GM18508 (cell line): Measurements from ENCODE around the gene TRAF3IP3.

ENCODE experiments used
- ATAC-seq: cut with Tn5 transposase; IDR thresholded peaks from one replicate; pipeline ENCODE4 v1.9.1; 2021; ENCODE audit warnings: moderate number of reproducible peaks; ENCODE audit not compliant: insufficient read depth, unreplicated experiment

The TRAF3IP3 gene

DNA sequence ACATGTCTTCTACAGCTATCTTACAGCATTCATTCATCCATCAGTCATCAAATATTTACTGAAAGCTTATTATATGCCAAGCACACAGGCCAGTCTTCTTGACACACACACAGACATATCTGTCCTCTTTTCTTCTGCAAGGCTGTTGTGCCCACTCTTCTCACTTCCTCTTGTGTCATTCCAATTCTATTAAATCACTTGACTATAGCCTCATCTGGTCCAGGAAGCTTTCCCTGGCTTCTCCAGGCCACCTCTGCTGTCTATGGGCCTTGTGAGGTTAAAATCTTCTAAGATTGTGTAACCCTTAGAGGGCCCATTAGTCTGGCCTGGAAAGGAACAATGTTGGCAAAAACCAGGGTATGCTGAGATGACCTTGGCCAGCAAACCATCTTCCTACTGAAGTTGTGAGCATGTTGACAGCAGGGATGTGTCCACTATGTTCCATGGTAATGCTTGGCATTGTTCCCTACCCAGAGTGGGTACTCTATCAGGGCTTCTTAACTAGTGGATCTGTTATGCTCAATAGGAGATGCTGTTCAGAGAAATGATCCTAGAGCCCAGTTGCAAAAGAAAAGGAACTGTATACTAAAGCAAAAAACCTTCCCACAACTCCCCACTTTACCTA is 5.3 kb downstream of the TRAF3IP3 start:
- no peak for ATAC-seq

DNA sequence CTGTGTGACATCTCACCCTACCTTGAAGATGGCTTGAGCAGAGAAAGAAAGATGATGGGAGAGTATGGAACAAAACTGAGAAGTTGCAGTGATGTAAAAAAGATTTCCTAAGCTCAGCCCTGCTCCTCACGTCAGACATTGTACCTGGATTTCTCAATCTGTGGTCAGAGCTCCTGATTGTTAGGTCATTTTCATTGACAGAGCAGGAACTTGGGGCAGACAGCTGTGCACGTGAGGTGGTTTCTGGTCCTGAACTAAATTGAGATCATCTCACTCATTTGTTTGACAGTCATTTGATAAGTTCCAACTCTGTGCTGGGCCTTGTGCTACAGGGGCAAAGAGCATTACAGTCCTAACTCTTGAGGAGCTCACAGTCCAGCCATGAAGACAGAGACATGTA is 10.2 kb downstream of the TRAF3IP3 start:
- no peak for ATAC-seq

DNA sequence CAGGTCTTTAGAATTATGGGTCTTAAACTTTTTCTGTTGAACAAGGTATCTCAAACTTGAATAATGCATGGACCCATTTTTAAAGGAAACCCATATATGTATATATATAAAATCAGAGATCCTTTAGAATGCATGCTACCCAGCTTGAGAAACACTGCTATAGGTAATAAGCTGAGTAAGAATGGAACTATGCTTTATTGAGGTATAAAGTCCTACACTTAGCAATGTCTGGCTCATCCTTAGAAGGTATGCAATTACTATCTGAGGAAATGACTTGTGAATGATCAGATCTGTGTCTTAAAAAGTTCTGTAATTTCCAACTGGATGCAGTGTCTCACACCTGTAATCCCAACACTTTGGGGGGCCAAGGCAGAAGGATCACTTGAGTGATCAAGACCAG is 11.2 kb downstream of the TRAF3IP3 start:
- ATAC-seq, result no peak

DNA sequence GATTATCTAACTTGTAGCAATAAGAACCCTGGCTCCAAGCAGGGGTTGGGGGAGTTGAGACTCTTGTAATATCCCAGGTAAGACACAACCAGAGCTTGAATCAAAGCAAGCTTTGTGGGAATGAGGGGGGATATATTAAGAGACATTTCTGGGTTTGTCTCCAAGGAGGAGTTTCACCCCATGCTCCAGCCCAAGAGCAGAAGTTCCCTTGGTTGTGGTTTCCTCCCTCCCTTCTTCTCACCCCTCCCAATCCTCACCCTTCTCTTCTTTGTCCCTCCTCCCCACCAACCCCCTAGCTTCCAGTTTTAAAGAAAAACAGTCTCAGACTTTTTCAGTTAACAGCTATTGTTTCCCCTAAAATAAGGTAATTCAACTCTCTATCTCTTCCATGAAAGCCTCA is 11.9 kb downstream of the TRAF3IP3 start:
- ATAC-seq, result no peak

DNA sequence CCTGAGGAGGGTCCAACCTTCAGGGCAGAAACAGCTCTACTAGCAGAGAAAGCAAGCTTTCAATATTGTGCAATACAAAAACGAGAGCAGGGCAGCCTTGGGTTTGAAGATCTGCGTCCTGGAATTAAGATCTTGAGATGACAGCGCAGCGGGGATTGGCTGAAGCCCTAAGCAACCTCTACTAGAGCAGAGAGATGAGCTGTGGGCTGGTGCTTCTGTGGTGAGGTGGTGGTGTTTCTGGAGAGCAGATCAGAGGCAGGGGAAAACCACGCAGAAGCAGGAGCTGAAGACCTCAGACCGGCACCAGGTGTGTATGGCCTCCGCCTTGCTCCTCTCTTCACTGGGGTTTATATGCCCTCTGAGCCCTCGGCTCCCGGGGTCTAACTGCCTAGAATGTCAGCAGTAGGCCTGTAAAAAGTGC is 12.5 kb downstream of the TRAF3IP3 start:
- ATAC-seq, result peak; percentile 70

DNA sequence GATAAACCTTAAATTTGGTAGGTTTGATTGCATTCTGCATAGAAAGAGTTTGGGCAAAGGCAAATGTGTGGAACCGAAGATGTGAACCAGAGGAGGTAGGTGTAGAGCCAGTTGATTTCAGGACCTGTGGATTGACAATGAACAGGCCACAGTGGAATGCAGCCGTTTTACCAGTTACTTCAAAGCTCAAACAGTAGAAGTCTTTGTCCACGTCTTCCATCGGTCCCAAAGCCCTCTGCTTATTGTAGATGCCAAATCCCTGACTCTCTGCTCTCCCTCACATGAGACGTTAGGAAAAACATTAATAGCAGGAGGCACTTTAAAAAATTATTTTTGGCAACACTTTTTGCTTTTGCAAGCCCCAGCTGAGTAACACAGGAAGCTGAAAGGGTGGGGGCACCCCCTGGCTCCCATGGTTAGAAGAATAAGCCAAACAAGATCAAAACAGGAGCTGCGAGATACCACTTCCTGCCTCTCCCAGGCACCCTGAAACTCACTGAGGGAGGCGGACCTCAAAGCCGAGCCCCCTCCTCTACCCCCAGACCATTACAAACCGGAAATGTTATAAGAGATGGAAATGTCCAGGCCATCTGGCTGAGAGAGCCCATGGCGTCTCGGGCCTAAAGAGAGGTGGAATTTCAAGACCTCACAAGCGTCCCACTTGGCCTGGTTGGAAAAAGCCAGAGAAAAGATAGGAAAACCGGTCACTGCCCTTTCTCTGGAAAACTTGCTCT is 13.5 kb downstream of the TRAF3IP3 start:
- peak; percentile 70 for ATAC-seq

DNA sequence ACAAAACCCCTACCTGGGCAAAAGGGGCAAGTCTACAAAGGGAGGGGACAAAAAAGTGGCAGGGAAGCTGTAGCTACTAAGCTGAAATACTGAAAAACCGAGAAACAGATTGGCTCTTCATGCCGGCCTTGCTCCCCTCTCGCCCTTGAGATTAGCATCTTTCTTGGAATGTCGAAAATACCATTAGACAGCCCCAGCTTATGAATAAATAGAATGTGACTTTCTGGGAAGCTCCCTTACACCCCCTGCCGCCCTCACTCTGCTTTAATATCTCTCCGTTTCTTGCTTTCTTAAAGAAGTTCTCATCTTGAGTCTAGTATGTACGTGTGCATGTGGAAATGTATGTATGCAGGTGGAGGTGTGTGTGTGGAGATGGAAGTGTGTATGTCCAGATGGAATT is 14.1 kb downstream of the TRAF3IP3 start:
- no peak for ATAC-seq

DNA sequence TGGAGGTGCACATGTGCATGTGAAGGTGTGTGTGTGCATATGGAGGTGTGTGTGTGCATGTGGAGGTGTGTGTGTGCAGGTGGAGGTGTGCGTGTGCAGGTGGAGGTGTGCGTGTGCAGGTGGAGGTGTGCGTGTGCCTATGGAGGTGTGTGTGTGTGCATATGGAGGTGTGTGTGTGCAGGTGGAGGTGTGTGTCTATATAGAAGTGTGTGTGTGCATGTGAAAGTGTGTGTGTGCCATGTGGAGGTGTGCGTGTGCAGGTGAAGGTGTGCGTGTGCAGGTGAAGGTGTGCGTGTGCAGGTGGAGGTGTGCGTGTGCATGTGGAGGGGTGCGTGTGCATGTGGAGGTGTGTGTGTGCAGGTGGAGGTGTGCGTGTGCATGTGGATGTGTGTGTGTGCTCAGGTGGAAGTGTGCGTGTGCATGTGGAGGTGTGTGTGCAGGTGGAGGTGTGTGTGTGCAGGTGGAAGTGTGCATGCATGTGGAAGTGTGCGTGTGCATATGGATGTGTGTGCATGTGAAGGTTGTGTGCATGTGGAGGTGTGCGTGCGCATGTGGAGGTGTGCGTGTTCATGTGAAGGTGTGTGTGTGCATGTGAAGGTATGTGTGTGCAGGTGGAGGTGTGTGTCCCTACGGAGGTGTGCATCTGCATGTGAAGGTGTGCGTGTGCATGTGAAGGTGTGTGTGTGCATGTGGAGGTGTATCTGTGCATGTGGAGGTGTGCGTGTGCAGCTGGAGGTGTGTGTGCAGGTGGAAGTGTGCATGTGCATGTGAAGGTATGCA is 15.0 kb downstream of the TRAF3IP3 start:
- no peak for ATAC-seq

DNA sequence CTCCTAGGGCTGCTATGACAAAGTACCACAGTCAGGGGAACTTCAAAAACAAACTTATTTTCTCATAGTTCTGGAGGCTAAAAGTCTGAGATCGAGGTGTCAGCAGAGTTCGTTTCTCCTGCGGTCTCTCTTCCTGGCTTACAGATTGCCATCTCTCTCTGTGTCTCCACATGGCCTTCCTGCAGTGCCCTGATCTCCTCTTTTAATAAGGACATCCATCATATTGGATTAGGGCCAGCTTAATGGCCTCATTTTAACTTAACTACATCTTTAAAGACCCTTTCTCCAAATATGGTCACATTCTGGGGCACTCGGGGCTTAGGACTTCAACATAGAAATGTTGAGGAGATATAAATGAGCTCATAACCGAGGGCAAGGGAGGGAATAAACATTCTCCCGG is 16.3 kb downstream of the TRAF3IP3 start:
- ATAC-seq, result no peak

DNA sequence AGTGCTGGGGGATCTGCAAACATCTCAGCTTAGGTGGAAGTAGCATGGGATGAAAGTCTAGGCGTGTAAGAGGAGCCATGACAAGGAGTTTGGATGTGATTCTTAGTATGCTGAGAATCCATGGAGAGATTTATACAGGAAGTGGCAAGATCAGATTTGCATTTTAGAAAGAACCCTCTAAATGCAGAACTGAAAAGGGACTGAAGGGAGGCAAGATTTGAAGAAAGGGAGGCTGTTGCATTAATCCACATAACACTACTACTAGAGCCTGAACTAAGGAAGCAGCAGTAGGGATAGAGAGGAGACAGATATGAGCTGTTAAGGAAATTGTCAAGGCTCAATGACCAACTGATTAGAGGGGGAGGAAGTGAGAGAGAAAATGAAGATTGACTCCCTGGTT is 18.7 kb downstream of the TRAF3IP3 start:
- ATAC-seq, result no peak

DNA sequence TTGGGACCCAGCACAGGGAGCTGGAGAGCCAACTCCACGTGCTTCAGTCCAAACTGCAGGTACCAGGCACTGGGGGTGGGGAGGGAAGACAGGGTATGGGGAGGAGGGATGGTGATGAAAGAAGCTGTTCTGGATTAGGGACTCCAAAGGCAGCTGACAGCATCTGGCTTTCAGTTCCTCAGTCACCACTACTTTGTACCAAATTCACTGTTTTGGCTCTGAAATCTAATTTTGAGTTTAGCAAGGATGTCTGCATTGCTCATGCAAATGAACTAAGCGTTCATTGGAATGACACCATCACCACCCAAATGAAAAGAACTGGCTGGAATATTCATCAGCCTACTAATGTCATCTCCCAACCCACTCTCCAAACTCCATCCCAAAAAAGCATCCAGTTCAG is 19.8 kb downstream of the TRAF3IP3 start:
- ATAC-seq, result no peak

DNA sequence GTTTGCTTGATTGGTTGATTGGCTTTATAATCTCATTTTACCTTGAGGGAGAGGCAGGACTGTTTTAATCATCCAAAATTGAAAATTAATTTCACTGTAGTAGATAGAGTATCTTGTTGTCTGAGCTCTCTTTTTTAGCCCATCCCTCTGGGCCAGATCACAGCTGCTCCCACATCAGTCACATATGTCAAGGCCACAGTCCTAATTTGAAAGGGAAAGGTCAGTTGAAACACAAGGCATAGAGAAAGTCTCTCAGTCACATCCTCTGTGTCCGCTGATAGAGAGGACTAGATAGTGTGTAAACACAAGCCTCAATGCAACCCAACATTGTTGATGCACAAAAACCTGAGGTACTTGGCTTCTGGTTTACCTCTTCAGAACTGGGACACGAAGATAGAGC is 21.7 kb downstream of the TRAF3IP3 start:
- ATAC-seq, result no peak

DNA sequence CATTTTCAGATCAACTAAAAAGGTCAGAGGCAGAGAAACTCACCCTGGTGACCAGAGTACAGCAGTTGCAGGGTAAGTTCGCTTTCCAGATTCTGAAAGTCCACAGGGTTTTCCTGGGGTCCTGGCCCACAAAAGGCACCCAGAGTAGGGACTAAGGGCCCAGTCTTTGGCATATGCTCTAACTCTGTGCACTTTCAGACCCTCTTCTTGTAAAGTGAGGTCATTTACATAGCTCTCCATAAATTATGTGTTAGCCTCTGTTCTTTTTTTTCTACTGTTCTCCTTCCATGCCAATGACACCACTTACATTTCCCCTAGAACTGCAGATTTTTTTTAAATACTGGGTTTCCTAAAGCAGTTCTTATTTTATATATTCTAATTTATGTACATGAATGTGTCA is 22.2 kb downstream of the TRAF3IP3 start:
- no peak for ATAC-seq

DNA sequence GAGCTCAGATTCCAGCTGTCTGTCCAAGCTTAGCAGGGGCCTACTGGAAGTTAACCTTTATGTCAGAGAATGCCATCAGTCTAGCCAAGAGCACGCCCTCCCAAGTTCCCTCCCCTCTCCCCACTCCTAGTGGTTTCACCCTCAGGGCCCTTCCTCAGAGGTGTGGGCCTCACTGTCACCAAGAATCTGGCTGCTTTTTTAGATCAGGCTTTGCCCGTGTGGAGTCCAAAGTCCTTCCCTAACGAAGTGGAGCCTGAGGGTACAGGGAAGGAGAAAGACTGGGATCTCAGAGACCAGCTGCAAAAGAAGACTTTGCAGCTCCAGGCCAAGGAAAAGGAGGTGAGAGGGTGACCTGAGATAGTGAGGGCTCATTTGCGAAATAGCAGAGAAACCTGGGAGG is 24.4 kb downstream of the TRAF3IP3 start:
- ATAC-seq, result no peak

DNA sequence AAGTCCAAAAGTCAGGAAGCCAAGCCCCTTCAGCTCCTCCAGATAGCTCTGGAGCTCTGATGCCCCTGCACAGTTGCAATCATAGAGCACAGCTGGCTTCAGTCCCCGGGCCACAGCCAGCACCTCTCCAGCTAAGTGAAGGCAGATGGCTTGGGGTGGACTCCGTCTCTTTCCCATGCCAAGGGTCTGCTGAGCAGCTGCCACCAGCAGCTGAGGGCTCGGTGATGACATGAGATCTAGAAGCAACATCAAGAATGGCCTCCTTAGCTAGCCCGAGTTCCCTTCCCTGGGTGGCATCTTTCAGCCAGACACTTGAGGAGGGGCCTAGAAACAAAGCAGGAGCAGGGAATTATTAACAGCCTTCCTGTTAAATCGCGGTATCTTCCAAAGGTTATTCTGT is 27.5 kb downstream of the TRAF3IP3 start:
- ATAC-seq, result no peak

DNA sequence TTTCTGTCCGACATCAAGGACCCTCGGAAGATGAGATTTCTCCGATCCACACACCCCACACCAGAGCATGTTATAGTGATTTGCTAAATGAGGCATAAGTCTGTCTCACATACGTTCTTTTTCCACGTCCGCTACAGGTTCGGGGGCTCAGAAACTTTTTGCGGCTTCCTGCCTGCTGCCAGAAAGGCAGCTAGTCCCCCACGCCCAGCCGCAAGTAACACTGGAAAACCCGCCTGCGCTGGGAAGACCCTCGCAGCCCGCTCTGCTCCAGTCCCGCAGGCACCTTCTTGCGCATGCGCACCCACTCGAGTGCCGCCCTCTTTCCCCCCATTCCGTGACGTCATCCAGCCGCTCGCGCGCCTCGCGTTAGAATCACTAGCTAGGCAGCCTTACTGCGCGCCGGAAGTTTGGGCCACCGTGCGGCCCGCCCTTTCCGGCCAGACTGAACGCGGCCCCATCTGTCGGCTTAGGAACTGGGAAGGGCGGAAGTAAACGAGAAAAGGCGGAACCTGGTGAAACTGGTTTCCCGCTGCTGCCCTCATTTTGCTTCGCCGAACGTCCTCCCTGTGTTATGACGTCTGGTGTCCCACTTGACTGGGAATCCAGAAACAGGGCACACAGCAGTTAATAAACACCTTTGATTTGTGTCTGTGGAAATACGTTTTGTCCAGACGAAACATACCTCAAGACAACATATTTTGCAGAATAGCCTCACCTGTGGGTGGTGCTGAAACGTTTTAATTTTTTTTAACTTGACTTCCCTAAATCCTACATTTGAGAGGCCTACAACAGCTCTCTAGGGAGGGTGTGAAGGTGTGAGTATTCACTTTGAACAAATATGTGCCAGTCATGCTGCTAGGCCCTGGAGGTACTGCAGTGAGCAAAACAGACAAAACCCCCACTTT is 28.7 kb downstream of the TRAF3IP3 start, which contains the start of gene C1orf74:
TSS of gene C1orf74 (minus strand) at position 295 of the 905 bp plus-strand sequence. CDS start 925 bp downstream, outside the sequence.
- ATAC-seq, result peak; percentile 88

DNA sequence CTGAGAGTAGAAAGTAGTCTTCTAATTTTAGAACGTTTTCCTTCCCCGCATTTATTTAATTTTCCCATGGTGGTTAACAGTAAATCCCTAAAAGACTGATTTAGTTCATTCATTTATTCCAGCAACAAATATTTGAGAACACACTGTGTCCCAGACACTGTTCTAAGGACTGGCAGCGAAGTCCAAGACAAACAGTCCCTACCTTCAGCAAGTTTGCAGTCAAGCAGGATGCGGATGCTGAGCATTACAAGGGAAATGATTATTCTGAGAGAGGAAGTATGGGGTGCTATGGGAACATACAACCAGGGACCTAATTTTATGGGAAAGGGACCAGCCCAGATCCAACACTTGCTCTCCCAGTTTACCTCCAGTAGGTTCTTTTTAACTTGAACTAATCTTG is 29.7 kb downstream of the TRAF3IP3 start:
- no peak for ATAC-seq

DNA sequence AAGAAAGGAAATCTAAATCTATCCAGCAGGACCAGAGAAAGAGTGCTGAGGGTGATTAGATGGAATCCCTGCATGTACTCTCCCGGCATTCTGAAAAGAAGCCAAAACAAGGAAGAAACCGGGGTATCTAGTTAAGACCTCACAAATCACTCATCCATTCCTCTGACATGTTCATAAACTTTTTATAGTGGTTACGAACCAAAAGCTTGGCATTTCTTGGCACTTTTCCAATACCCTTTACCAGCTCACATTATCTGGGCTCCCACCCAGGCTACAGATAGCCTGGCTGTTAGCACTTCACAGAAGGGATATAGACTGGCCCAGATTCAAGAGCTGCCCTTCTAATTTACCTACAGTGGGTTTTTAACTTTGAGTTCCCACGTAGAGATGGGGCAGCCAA is 30.3 kb downstream of the TRAF3IP3 start:
- ATAC-seq, result no peak

DNA sequence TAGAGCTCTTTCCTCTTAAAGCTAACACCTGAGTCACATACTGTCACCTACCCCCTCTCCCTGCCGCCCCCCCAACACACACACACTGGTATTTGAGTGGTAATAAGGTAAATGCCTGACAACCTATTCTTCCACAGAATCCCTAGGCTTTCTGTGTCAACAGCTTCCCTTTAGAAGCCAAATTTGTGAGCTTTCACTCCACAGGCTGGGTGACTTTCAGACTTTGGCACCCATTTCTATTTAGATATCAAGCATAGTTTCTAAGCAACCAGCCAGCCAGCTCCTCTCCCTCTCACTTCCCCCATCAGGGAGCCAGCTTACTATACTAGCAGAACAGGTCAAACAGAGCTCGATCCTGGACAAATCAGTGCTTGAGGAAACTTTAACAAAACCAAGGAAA is 31.7 kb downstream of the TRAF3IP3 start:
- no peak for ATAC-seq

DNA sequence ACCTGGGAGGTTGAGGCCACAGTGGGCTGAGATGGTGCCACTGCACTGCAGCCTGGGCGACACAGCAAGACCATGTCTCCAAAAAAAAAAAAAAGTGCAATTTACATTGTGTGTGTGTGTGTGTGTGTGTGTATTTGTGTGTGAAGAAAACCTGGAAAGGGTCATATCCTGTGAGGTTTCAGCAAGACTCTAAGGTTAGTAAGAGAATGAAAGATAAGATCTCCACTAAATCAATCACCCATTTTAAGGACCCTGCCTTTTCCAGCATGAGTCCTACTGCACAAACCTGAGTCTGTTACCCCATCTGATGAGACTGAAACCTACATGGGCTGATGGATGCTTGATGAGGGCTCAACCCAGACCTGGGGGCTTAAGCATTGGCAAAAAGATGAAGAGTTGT is 33.4 kb downstream of the TRAF3IP3 start:
- ATAC-seq, result no peak
